ENCODE measurements around the gene TACSTD2.

DNA sequence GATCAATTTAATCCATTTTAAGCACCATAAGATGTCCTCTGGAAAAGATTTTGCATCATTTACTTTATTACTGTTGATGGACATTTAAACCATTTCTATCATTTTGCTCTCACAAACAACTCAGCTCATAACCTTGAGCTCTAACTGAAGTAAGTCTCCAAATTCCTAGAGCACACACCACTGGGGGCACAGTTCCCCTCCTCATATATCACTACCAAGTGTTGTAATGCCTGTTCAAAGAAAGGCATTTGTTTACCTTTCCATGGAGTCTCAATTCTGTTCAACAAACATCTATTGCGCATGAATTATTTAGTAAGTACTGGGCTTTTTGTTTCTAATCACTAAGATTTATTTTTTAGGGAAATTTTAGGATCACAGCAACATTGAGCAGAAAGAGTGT is 21.7 kb downstream of the TACSTD2 start:
- TF ChIP-seq GATA2 (IDR thresholded peaks at IDR 0.05; ENCODE audit: low read depth, low read length): no peak
- TF ChIP-seq GATA3 (IDR thresholded peaks at IDR 0.05; ENCODE audit: low read depth, low read length): no peak
